ENCODE measurements around the gene ACTN3.

GRCh38 chr11:66604155-66604554 lies 57.5 kb downstream of the ACTN3 start:
- no peak for TF ChIP-seq EZH2 (IDR thresholded peaks at IDR 0.05; ENCODE audit: borderline replicate concordance, low read depth, low read length, poor library complexity, severe bottlenecking)
- no peak for TF ChIP-seq CTCF (conservative IDR thresholded peaks at IDR 0.05; ENCODE audit: low read depth, low read length)
